PC-3 (cell line): Measurements from ENCODE around the gene WDR72. TPM values are rescaled to one million over a fixed set of nuclear protein-coding genes. Genes with fewer than 3 reads are reported as not detected.
"Not testable (repeated sequence)": the region's sequence is repeated elsewhere in the genome, so short reads cannot be mapped to it uniquely, and the experiment has no call there.

ENCODE experiments used
- ATAC-seq: fragments of 200-7000 bp; cut with Tn5 transposase; 2 replicates; pipeline ENCODE4 v1.9.1; 2020; ENCODE audit warnings: mild to moderate bottlenecking, moderate library complexity
- BruUV-seq: library from RNA; stranded (reverse); fragments of 400-500 nt; replicated peaks from 2 replicates; lab custom pipeline; 2021; lab: Mats Ljungman, UMichigan
- CTCF ChIA-PET: fragments of 300-600 bp; sonication (Branson Sonifier 250); formaldehyde crosslinking; loops from one replicate; lab custom pipeline; 2022; ENCODE audit warnings: antibody characterized with exemption; lab: Charles Lee
- POLR2A ChIA-PET: fragments of 300-600 bp; sonication (Branson Sonifier 250); formaldehyde crosslinking; loops from one replicate; lab custom pipeline; 2022; ENCODE audit warnings: antibody characterized with exemption; ENCODE audit not compliant: unreplicated experiment; lab: Charles Lee
- DNase-seq: peaks from one replicate; pipeline ENCODE4 v3.0.0-alpha.2; 2015
- H2AFZ ChIP-seq: fragments of 300-600 bp; sonication (generic); 2 replicates; pipeline ENCODE4 v1.6.0; 2016; ENCODE audit warnings: antibody characterized with exemption, low read length
- H3F3A ChIP-seq: fragments of 300-600 bp; sonication (generic); one replicate; pipeline ENCODE4 v1.6.0; 2017; ENCODE audit warnings: antibody characterized with exemption, low read length, control low read depth, mild to moderate bottlenecking; ENCODE audit not compliant: unreplicated experiment
- H3K27ac ChIP-seq: fragments of 300-600 bp; sonication (generic); 2 replicates; pipeline ENCODE4 v1.5.1; 2016; ENCODE audit warnings: mild to moderate bottlenecking, low read length
- H3K27me3 ChIP-seq: fragments of 300-600 bp; sonication (generic); 2 replicates; pipeline ENCODE4 v1.6.1; 2016; ENCODE audit warnings: low read length, mixed read lengths
- H3K36me3 ChIP-seq: fragments of 300-600 bp; sonication (generic); 2 replicates; pipeline ENCODE4 v1.6.1; 2016; ENCODE audit warnings: low read depth, mixed run types, low read length, mixed read lengths
- H3K4me1 ChIP-seq: fragments of 300-600 bp; sonication (generic); 2 replicates; pipeline ENCODE4 v1.5.1; 2016; ENCODE audit warnings: low read length; ENCODE audit not compliant: insufficient read depth
- H3K4me2 ChIP-seq: fragments of 300-600 bp; sonication (generic); 2 replicates; pipeline ENCODE4 v1.6.0; 2016; ENCODE audit warnings: low read length
- H3K4me3 ChIP-seq: fragments of 300-600 bp; sonication (generic); 2 replicates; pipeline ENCODE4 v1.5.1; 2016; ENCODE audit warnings: mild to moderate bottlenecking, low read length, mixed read lengths
- H3K79me2 ChIP-seq: fragments of 300-600 bp; sonication (generic); 2 replicates; pipeline ENCODE4 v1.6.1; 2017; ENCODE audit warnings: low read length, mixed read lengths
- H3K9ac ChIP-seq: fragments of 300-600 bp; sonication (generic); 2 replicates; pipeline ENCODE4 v1.6.0; 2016; ENCODE audit warnings: mild to moderate bottlenecking, low read length
- H3K9me2 ChIP-seq: fragments of 300-600 bp; sonication (generic); replicated peaks from 2 replicates; pipeline ENCODE4 v1.6.1; 2016; ENCODE audit warnings: mixed run types, low read length, mixed read lengths
- H3K9me3 ChIP-seq: fragments of 300-600 bp; sonication (generic); 2 replicates; pipeline ENCODE4 v1.6.1; 2016; ENCODE audit warnings: low read length, mixed read lengths
- H4K20me1 ChIP-seq: fragments of 300-600 bp; sonication (generic); 2 replicates; pipeline ENCODE4 v1.6.1; 2016; ENCODE audit warnings: low read length, mixed read lengths
- EZH2 ChIP-seq: fragments of 300-600 bp; sonication (generic); IDR thresholded peaks from one replicate; pipeline ENCODE4 v1.6.1; 2017; ENCODE audit warnings: antibody characterized with exemption, mild to moderate bottlenecking, low read length; ENCODE audit not compliant: unreplicated experiment
- EZH2phosphoT487 ChIP-seq: fragments of 300-600 bp; sonication (generic); IDR thresholded peaks from 2 replicates; pipeline ENCODE4 v1.6.1; 2018; ENCODE audit warnings: mild to moderate bottlenecking, antibody characterized with exemption, low read length, borderline replicate concordance
- intact Hi-C: fragments of 100-400 bp; cut with micrococcal nuclease; formaldehyde crosslinking; loops from 2 replicates; pipeline ENCODE4 v1.9.0; 2023
- total RNA-seq: library from RNA; depleted of rRNA; stranded (reverse); fragments of >200 nt; gene quantifications from 2 replicates; pipeline ENCODE4 v1.2.3, GENCODE V29; 2014
- TF ChIP-seq, protein P1 (sequence below): fragments of 300-600 bp; sonication (generic); conservative IDR thresholded peaks from 2 replicates; pipeline ENCODE4 v1.5.1; 2017; ENCODE audit warnings: antibody characterized with exemption, low read depth, mild to moderate bottlenecking, low read length

WDR72 gene
- total RNA-seq, 1 experiment from 2014 or later = 5.9 TPM

DNA sequence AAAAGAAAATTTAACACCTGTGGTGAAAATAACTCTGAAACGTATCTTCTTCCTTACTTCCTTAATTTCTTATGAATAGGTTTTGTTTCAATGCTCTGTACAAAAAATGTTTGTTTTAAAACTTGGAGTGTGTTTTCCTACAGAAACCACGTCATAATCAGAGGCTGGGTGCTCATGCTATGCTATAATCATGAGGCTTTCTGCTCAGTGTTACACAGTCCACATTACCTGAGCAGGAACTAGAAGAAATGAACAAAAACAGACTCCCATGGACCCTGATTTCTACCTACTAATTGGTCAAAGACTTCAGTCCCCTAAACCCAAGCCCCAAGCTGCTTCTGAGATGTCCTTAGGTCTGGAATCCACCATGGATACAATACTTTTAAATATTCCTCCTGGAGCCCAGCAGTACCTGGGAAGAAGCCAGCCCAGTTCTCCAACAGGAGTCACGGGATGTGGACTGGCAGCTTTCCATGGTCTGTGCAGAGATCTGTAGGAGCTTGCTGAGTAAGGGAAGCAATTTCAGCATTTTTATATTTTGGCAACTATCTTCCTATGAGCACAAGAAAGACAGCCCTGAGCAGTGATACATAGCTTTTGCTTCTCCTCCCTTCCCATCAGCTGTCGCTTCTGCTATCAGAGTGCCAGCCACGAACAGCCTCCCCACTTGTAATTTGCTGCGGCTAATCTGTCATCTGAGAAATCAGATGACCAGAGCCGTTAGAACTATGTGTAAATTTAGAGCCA is 65.6 kb downstream of the WDR72 start:
- Histone ChIP-seq H3K4me2 (no peak overlapping the region), H3K27me3 (no peaks in the 10 kb centered on the region), H3K36me3 (no peaks in the 10 kb centered on the region), H3K9ac (no peak overlapping the region), H3K79me2 (no peaks in the 10 kb centered on the region), H3K9me3 (no peaks in the 10 kb centered on the region), H3F3A (no peaks in the 10 kb centered on the region), H2AFZ (no peak overlapping the region), H3K4me3 (no peak overlapping the region), H3K4me1 (no peaks in the 10 kb centered on the region), H4K20me1 (no peaks in the 10 kb centered on the region), H3K9me2 (no peaks in the 10 kb centered on the region), H3K27ac (no peak overlapping the region)
- DNase-seq (no peak), ATAC-seq (no peak)
- no TSS peak for BruUV-seq
- intact Hi-C loops = no loop called here
- POLR2A ChIA-PET = no interaction called here
- TF ChIP-seq EZH2phosphoT487 (no peak), EZH2 (no peak)
- TF ChIP-seq, protein P1, sequence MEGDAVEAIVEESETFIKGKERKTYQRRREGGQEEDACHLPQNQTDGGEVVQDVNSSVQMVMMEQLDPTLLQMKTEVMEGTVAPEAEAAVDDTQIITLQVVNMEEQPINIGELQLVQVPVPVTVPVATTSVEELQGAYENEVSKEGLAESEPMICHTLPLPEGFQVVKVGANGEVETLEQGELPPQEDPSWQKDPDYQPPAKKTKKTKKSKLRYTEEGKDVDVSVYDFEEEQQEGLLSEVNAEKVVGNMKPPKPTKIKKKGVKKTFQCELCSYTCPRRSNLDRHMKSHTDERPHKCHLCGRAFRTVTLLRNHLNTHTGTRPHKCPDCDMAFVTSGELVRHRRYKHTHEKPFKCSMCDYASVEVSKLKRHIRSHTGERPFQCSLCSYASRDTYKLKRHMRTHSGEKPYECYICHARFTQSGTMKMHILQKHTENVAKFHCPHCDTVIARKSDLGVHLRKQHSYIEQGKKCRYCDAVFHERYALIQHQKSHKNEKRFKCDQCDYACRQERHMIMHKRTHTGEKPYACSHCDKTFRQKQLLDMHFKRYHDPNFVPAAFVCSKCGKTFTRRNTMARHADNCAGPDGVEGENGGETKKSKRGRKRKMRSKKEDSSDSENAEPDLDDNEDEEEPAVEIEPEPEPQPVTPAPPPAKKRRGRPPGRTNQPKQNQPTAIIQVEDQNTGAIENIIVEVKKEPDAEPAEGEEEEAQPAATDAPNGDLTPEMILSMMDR = no peak
- CTCF ChIA-PET = no interaction called here

DNA sequence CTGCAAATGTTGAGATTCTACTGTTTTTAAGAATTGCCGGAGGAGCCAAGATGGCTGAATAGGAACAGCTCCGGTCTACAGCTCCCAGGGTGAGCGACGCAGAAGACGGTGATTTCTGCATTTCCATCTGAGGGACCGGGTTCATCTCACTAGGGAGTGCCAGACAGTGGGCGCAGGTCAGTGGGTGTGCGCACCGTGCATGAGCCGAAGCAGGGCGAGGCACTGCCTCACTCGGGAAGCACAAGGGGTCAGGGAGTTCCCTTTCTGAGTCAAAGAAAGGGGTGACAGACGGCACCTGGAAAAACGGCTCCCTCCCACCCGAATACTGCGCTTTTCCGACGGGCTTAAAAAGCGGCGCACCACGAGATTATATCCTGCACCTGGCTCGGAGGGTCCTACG is 75.3 kb downstream of the WDR72 start:
- H3K9me3 ChIP-seq, H3K27ac ChIP-seq, H3K27me3 ChIP-seq, H3K4me2 ChIP-seq, H3K9ac ChIP-seq, H3F3A ChIP-seq, H3K4me1 ChIP-seq, H3K79me2 ChIP-seq, H3K9me2 ChIP-seq, H4K20me1 ChIP-seq, ATAC-seq, H2AFZ ChIP-seq, BruUV-seq, DNase-seq, intact Hi-C loops, H3K36me3 ChIP-seq, CTCF ChIA-PET, H3K4me3 ChIP-seq, POLR2A ChIA-PET: not testable (repeated sequence)

DNA sequence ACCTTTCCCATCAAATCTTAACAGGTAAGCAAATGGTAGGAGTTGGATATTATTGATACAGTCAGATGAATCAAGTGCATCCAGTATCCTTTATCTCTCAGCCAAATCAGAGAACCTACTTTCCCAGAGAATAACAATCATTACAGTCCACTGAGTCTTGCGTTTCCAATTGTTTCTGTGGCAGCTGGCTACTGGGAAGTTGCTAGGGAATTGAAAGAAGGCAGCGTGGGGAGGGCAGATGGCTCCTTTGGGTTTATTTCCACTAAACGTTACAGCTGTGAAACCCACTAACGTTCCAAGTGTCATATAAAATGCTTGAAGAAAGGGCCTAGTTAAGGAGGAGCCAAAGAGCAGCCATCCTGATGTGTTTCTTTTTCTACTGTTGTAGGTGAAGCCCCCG is 78.4 kb downstream of the WDR72 start:
- TF ChIP-seq EZH2phosphoT487 (no peak), EZH2 (no peak)
- TF ChIP-seq, protein P1 = no peak
- Histone ChIP-seq H3K4me1 (no peaks in the 10 kb centered on the region), H3K9me3 (no peaks in the 10 kb centered on the region), H3K9ac (no peak overlapping the region), H3F3A (no peaks in the 10 kb centered on the region), H3K79me2 (no peaks in the 10 kb centered on the region), H3K9me2 (no peaks in the 10 kb centered on the region), H3K27ac (no peak overlapping the region), H3K4me2 (no peak overlapping the region), H3K36me3 (no peaks in the 10 kb centered on the region), H3K27me3 (no peaks in the 10 kb centered on the region), H4K20me1 (no peaks in the 10 kb centered on the region), H3K4me3 (no peak overlapping the region), H2AFZ (no peak overlapping the region)
- ATAC-seq (no peak), DNase-seq (no peak)
- intact Hi-C loops = no loop called here
- CTCF ChIA-PET = no interaction called here
- no TSS peak for BruUV-seq
- POLR2A ChIA-PET = no interaction called here
